Sigmoid colon (tissue), 4 donors: ENCODE results near the gene HOXD3.

Experiments
- POLR2A ChIP-seq, 2 donors: fragments of 450-650 bp; IDR thresholded peaks; one replicate each; pipeline ENCODE4 v1.6.1; 2016; ENCODE audit warnings: antibody characterized with exemption in 2 of 2, mild to moderate bottlenecking in 2 of 2, moderate library complexity in 2 of 2
- POLR2AphosphoS5 ChIP-seq, 4 donors: sonication (generic); formaldehyde crosslinking; IDR thresholded peaks; one replicate each; pipeline ENCODE4 v1.6.1; 2017; ENCODE audit warnings: antibody characterized with exemption in 4 of 4
- TF ChIP-seq, protein P1 (sequence below), 4 experiments: fragments of 450-650 bp in 3 of 4; fragments of 200-600 bp in 1 of 4; IDR thresholded peaks; one replicate each; pipeline ENCODE4 v1.5.1; 2016 to 2019; ENCODE audit warnings: antibody characterized with exemption in 4 of 4, mild to moderate bottlenecking in 3 of 4, moderate library complexity in 2 of 4

DNA sequence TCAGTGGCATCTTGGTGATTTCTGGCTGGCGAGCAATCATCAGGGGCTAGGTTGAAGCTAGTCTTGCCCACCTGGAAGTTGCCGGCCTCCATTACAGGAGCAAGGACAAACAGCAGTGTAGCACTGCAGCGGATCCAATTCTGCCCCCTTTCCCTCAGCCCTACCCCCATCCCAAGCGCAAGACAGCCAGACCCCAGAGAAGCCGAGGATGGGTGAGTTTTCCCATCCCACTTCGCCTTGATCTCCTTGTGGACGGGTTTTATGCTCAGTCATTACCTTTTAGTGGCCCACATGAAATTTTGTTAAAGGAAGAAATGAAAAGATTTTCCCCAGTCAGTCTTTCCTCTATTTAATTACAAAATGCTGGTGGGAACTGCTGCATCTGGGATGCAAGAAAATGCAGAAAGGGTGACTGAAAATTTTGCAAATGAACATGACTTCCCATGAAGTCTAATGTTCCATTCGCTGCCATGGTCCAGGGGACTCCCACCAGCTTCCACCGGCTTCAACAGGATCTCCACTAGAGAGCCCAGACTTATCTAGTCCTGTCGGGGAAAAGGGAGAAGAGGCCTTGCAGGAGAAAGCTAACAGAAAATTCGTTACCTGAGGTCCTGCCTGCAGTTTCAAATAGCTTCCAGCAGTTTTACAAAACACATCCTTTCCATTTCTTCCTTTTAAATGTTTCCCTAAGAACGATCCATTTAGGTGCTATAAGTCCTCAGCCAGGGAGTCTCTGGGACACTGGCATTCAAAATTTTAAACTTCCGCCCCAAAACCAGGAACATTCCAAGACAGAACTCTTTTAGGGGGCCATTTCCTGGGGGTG, 36.5 kb upstream of the HOXD3 start:
- TF ChIP-seq, protein P1, sequence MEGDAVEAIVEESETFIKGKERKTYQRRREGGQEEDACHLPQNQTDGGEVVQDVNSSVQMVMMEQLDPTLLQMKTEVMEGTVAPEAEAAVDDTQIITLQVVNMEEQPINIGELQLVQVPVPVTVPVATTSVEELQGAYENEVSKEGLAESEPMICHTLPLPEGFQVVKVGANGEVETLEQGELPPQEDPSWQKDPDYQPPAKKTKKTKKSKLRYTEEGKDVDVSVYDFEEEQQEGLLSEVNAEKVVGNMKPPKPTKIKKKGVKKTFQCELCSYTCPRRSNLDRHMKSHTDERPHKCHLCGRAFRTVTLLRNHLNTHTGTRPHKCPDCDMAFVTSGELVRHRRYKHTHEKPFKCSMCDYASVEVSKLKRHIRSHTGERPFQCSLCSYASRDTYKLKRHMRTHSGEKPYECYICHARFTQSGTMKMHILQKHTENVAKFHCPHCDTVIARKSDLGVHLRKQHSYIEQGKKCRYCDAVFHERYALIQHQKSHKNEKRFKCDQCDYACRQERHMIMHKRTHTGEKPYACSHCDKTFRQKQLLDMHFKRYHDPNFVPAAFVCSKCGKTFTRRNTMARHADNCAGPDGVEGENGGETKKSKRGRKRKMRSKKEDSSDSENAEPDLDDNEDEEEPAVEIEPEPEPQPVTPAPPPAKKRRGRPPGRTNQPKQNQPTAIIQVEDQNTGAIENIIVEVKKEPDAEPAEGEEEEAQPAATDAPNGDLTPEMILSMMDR (IDR thresholded peaks at IDR 0.05) = no peak
- TF ChIP-seq POLR2A (IDR thresholded peaks at IDR 0.05) = no peak
- TF ChIP-seq POLR2AphosphoS5 (IDR thresholded peaks at IDR 0.05) = no peak
